Epithelial cell of prostate (primary cell): Measurements from ENCODE around the gene CCNY.

Source experiments
- DNase-seq: peaks from one replicate; pipeline ENCODE4 v3.0.0-alpha.2; 2011; ENCODE audit warnings: low read depth, low spot score
- H3K27ac ChIP-seq: fragments of 450-650 bp; 2 replicates; pipeline ENCODE4 v1.5.1; 2017; ENCODE audit warnings: mild to moderate bottlenecking

CCNY gene

DNA sequence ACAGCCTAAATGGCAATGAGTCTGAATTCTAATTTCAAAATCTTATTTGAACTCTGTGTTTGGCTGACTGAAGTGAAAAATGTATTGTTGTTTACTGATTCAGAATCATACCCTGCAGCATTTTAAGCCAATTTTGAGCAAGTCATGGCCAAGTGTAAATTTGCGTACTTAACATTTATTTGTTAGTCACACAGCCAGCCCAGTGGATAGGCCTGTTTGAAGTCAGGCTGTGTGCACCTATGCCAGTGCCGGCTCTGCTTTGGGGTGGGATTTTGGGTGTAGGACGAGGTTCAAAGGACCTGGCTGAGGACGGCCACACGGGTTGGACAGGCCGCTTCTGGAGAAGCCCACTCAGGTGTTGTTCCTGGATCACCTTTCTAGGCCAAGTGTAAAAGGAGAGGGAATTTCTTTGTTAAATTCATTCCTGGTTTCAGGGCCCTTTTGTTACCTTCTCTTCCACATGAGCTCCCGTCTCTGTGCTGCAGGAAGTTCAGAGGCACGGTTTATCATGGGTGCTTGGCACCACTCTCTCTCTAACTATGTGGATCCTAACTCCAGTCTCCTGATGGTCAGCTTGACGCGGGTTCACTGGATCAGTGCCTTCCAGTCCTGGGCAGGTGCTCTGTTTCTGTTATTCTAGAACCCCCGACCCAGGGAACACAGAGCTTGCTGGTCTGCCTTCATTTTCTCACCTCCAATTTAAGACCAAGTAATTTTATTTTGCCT is 84.7 kb downstream of the CCNY start:
- no peak for DNase-seq
- peak overlapping the region; percentile 56 for H3K27ac ChIP-seq

DNA sequence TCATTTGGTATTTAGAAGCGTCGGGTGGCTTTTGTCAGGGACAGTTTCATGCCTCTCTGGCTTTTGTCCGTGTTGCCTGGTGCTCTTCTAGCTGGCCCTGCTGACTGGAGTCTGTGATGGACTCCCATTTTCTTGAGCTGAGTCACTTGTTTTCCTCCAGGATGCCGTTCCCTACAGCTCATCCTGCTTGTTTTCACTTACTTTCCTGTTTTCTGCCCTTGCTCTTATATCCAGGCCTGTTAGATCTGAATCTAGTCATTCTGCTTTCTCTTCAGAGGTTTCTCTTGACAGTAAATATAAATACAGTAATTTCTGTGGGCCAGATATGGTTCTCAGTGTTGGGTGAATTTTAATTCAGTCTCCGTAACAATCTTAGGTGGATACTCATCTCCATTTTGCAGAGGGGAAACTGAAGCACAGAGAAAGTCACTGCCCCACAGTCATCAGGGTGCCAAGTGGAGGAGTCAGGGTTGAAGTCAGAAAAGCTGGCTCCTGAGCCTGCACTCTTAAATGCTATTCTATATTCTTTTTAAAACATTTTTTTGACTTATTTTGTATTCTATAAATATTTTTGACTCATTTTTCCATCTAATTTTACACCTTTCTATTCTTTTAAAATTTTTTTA is 85.4 kb downstream of the CCNY start:
- H3K27ac ChIP-seq, result peak overlapping the region; percentile 56
- DNase-seq, result no peak

DNA sequence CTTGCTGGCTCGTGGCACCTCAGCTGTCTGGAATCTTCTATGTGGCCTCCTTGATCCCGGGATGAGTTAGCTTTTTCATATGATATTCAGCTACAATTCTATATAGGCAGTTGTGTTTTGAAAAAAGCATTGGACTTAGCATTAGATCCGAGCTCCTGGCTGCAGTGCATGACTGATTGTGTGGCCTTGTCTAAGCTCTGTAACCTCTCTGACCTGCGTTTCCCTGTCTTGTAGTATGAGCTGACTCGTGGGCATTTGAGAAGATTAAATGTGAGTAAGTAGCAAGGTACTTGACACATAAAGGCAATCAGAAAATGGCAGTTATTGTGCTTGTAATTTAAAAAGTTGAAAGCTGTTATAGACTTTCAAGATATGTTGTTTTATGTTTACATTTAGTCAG is 85.9 kb downstream of the CCNY start:
- DNase-seq, result no peak
- peak overlapping the region; percentile 56 for H3K27ac ChIP-seq

DNA sequence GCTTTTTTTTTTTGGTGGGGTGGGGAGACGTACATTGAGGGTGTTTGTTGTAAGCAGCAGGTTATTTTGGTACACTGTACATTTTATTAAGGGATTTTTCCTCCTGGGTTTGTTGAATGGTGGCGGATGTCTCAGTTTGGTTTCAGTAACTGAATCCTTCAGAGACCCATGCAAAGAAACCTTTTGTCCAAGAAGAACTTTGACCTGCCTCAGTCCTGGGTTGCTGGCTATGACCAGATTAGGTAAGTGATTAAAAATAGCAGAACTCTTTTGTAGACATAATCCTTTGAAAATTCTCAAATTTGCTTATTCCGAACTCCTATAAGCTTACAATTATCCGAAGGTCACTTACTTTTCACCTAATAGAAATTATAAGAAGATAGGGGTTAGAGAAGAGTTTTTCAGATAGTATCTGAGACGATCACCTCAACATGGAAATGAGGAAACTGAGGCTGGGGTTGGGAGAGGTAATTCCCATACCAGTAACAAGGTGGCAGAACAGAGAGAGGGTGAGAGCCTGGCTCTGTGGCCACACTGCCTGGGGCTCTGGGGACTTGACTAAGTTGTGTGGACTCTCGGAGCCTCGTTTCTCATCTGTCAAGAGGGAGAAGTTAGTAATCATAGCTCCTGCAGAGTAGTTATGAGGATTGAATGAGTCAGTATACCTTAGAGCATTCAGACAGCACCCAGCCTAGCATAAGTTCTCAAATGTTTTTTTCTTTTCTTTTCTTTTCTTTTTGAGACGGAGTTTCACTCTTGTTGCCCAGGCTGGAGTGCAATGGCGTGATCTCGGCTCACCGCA is 87.4 kb downstream of the CCNY start:
- DNase-seq, result no peak
- no peak overlapping the region for H3K27ac ChIP-seq

DNA sequence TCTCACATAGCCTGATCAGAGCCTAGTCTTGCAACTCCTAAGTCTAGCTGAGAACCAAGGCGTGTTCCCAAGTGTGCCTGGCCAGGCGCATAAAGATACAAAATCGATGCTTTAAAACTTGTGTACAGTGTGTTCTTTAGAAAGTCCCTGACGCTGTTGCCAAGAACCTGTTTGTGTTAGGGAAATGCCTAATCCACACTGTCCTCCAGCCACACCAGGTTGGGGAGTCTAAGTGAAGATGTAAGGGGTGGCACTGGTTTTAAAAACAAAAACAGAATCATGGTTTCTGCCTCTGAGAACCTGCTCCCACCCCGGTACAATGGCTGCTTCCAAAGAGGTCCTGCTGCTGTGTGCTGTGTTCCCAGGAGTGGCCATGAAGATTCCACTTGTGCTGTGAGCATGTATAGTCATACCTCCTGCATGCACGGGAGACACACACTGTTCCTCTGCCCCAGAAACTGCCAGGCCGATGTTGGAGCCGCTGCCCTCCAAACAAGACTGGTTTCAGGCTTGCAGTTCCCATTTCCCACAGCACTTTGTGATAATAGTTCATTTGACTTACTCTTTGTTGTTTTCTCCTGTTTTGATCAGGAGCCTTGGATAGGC is 88.5 kb downstream of the CCNY start:
- no peak for DNase-seq

DNA sequence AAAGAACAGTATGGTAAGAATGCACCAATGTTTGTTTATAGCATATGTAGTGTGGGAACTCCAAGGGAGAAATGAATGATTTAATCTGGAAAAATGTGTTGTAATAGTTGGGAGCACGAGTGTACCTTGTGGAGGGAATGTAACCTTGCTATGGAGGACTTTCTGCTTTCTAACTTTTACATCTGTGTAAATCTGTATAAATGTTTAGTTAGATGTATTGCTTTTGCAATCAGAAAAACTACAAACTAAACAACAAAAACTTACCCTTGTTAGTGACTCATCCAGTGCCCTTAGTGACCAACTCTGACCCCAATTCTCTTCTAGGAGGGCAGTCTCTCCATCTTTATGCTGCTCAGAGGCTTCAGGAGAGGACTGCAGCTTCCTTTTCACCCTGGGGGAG is 89.3 kb downstream of the CCNY start:
- no peak for DNase-seq
- no peak overlapping the region for H3K27ac ChIP-seq

More for the DNA sequence above, 88.5 kb downstream of the CCNY start:
- H3K27ac ChIP-seq, result no peak overlapping the region

DNA sequence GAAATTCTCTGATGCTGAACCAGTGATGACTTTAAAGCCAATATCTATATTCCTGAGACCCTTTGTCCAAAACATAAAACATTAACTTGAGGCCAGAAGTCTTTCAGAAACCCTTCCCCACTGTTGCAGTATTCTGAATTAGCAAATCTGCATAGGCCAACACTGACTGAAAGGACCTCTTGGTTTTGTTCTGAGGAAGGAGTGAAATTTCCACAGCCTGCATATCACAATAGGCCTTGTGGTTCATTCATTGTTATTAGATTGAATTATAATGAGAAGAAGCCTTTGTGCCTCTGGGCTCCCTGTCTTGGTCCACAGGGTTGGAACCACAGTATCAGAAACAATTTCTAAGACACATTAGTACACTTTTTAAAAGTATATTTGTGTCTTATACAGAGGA is 90.3 kb downstream of the CCNY start:
- H3K27ac ChIP-seq, result no peak overlapping the region
- DNase-seq, result no peak

DNA sequence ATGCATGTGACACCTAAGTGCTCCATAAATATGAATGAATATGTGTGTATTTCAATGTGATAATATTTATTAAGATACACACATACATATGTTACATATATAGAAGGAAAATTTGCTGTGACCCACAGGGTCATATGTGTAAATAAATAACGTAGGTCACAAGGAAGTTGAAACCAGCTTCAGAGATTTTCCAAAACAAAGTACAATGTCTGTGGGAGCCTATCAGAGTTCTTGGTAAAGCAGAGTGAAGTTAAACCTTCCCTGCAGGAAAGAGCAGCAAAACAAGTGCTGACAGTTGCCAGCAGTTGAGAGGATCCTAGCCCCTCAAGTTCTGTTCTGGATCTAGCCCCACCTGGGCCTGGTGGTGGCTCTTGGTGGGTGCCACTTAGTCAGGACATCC is 91.2 kb downstream of the CCNY start:
- H3K27ac ChIP-seq, result no peak overlapping the region
- DNase-seq, result no peak

DNA sequence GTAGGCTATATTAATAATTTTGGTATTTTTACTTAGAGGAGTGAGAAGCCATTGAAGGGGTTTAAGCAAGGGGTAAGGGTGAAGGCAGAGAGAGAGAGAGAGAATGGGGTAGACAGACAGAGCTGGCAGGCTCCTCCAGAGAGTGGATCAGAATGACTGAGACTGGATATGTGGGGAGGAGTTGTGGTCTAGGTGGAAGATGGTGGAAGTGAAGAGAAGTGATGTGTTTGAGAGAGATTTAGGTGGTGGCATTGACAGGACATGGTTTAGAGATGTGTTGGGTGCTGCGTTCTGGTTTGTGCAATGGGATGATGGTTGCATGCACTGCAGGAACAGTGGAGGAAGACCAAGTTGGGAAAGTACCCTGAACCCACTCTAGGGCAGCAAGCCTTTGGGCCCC is 92.2 kb downstream of the CCNY start:
- DNase-seq, result no peak
- no peak overlapping the region for H3K27ac ChIP-seq

DNA sequence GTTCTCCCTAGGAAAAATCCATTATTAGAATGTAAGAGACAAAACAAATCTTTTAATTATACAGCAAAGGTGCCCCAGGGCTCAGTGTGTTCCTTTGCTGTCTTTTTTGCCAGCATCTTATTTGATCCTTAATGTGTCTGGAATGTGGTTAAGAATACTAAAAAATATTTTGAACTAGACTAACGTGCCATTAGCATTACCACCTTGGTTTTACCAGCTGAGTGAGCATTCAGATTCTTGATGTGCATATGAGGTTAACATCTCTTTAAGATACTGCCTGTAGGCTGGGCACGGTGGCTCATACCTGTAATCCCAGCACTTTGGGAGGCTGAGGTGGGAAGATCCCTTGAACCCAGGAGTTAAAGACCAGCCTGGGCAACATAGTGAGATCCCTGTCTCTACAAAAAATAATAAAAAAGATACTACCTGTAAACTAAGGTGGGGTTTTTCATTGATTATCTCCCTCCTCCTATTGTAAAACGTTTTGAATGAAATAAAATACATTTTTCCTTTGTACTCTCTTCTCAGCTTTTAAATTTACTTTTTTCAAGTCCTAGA is 96.6 kb downstream of the CCNY start:
- DNase-seq, result no peak
- H3K27ac ChIP-seq, result no peak overlapping the region

DNA sequence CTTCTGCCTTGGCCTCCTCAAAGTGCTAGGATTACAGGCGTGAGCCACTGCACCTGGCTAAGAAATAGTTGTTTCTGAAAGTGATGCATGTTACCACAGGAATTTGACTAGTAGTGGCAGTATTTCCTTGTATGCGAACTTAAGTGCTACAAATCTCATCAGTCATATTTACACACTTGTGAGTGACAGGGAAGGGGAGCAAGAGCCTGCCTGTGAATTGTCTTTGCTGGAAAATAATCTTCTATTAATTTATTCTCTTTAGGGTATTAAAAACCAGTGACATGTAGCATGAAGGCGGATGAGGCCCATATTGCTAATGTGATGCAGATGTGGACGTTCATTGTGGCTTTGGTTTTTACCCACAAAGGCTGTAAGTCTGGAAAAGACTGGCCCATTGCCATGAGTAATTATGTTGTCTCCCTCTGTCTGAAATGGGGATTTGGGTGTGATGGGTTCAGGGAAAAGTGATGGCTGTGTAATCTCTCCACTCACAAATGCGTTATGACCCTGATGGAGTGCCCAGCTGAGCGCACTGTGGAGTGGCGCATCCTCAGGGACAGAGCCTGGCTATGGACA is 97.6 kb downstream of the CCNY start:
- DNase-seq, result no peak
- H3K27ac ChIP-seq, result no peak overlapping the region

DNA sequence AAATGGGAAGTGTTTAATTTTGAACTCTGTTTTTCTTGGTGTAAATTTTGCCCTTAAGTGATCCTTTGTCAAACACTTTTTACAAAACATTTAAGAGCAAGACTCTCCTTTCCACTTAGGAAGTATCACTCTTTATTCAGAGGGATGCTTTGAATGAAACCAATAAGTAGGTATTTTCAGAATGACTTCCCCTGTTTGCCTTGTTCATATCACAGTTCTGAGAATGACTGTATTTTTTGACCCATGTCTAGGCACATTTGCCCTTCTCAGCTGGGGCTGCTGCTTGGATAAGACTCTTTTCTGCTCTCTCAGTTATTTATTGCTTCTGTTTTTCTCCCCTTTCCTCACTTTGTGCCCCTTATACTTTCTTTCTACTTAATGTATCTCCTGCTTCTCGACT is 98.2 kb downstream of the CCNY start:
- no peak for DNase-seq
- no peak overlapping the region for H3K27ac ChIP-seq

DNA sequence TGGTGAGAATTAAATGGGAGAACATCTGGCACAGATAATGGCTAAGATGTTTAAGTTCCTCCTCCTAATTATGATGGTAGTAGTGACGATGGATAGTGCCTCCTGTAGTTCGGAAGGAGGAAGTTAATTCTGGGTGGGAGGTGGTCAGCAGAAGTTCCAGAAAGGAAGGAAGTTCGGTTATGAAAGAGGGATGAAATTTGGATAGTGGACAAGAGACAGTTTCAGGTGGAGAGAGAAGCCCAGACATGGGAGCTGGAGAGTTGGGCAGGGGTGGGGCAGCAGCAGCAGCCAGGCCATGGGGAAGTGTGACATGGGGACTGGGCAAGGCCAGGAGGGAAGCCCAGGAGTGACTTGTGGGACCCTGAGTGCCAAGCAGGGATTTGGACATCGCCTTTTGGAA is 99.5 kb downstream of the CCNY start:
- no peak for DNase-seq
- no peak overlapping the region for H3K27ac ChIP-seq

DNA sequence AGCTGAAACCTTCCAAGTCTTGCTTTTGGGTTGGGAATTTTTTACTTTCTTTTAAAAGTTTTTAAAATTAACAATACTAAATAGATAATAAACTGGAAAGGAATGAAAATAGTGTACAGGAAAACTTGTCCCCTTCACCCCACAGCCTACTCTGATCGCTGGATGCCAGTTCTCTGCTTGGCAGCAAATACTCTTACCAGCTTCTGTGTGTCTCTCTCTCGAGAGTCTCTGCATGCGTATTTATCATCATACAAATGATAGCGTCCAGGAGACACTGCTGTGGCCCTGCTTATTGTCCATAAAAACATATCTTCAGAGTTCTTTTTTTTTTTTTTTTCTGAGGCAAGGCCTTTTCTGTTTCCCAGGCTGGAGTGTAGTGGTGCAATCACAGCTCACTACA is 101.5 kb downstream of the CCNY start:
- DNase-seq, result no peak
- H3K27ac ChIP-seq, result no peak overlapping the region

DNA sequence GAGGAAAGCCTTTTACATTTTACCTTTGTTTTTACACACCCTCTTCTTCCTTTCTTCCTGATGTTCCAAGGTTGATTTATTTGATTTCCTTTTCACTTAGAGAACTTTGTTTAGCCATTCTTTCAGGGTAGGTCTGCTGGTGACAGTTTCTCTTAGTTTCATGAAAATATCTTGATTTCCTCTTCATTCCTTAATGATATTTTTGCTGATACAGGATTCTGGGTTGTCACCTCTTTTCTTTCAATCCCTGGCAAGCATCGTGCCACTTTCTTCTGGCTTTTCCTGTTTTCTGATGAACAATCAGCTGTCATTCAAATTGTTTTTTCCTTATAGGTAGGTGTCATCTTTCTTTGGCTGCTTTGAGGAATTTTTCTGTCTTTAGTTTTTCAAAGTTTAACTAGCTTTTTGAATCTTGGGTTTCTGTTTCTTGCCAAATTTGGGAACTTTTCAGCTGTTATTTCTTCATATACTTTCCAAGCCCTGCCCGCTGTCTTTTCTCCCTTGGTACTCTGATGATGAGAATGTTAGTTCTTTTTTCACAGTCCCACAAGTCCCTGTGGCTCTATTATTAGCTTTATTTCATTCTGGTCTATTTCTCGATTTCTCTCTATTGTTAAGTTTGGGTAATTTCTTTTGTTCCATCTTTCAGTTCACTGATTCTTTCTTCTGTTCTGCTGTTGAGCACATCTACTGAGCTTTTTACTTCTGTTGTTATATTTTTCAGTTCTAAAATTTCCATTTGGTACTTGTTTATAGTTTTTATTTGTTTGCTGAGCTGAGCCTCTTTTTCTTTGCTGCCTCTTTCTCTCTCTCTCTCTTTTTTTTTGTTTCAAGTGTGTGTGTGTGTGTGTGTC is 102.6 kb downstream of the CCNY start:
- DNase-seq, result no peak
- H3K27ac ChIP-seq, result no peak overlapping the region

DNA sequence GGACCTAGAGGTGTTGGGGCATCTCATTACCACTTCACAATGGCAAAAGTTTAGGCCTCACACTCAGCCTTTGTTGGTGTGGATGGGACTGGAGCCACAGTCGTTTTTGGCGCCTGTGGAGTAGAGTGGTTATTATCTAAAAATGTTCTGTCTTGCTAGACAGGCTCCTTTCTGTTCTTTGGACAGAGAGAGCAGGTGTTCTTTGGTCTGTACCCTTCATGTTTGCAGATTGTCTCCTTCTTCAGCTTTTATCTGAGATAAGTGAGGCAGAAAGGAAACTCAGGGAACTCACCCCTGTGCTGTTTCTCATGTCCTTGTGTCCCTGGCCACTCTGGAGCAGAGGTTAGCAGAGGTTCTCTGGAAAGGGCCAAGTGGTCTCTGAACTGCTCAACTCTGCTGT is 103.7 kb downstream of the CCNY start:
- no peak for DNase-seq
- H3K27ac ChIP-seq, result no peak overlapping the region

DNA sequence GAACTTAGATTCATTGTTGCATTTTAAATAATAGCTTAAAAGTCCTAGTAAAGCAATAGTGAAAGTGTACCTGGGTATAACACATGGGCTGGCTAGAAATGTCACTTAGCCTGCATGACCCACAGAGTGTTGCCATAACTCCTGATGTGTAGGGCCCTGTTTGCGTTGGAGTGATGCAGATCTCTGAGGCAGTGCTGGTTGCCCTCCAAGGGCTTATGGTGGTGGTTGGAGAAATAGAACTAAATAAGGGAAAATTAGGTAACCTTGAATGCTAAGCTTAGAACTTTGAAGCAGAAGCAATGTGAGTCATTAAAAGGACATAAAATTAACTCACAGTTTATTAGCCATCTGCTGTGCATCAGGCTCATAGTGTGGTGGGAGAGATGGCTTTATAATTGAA is 105.7 kb downstream of the CCNY start:
- no peak overlapping the region for H3K27ac ChIP-seq
- no peak for DNase-seq

DNA sequence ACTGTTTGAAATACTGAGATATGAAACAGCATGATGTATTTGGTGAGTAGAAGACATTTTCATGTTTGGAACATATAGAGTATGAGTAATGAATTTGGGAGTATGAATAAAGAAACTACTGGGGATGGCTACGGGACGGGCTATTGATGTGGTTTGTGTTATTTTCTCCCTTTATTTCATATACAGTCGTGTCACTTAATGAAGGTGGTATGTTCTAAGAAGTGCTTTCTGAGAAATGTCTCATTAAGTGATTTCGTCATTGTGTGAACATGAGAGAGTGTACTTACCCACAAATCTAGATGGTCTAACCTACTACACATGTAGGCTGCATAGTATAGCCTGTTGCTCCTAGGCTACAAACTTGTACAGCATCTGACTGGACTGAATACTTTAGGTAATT is 106.3 kb downstream of the CCNY start:
- DNase-seq, result no peak
- H3K27ac ChIP-seq, result no peak overlapping the region

DNA sequence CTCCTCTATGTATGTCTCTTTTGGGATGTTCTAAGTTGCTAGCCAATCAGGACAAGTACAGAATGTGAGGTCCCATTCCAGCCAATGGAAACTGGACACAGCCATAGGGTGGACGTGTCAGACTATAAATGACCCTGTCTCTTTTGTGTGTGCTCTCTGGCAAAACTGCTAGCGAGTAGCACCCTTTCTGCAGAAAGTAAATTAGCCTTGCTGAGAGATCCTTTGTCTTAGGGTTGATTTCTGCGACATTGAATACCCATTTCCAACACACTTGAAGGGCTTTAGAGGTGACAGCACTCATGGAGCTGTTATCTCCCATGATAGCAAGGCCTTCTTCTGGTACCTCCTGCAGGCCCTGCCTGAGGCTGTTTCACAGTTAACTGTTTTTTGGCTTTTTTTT is 107.5 kb downstream of the CCNY start:
- H3K27ac ChIP-seq, result no peak overlapping the region
- DNase-seq, result no peak
